ENCODE results near the gene TDRD3. TPM values are rescaled to one million over a fixed set of nuclear protein-coding genes. Genes with fewer than 3 reads are reported as not detected.

TDRD3 gene
- polyA plus RNA-seq, 1 of the 3 experiments (the other 2 are of a cell fraction) = 3.8 TPM

DNA sequence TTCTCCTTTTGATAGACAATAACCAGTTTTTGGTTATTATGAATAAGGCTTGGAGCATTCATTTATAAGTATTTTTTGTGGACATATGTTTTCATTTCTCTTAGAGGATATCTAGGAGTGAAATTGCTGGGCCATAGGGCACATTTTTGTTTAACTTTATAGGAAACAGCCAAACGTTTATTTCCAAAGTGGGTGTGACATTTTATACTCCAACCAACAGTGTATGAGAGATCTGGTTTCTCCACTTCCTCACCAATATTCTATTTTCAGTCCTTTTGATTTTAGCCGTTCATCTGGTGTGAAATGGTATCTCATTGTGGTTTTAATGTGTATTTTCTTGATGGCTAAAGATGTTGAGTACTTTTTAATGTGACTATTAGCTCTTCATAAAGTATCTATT lies 21.9 kb downstream of the TDRD3 start:
- Histone ChIP-seq H3K79me2 (ENCODE audit: insufficient read depth) (peaks cover 7% of the 10 kb centered on the region; the same call in 1 of the 2 replicates), H3K9me2 (no peaks in the 10 kb centered on the region), H3F3A (replicated peaks; ENCODE audit: insufficient read depth) (no peaks in the 10 kb centered on the region), H3K9ac (no peak overlapping the region), H3K36me3 (replicated peaks in 1 of 2; ENCODE audit: control insufficient read depth in 1 of 2, insufficient read depth in 2 of 2, low read length in 1 of 2) (no peaks in the 10 kb centered on the region), H3K4me1 (ENCODE audit: control insufficient read depth in 1 of 2, insufficient read depth in 2 of 2, low read depth in 1 of 2, low read length in 1 of 2) (no peaks in the 10 kb centered on the region; a peak in 1 of 4 replicates), H2AFZ (ENCODE audit: low read depth) (no peak overlapping the region), H3K4me2 (no peak overlapping the region), H3K4me3 (ENCODE audit: low read depth in 2 of 2, low read length in 1 of 2) (no peak overlapping the region), H3K27ac (ENCODE audit: low read depth in 2 of 2, low read length in 1 of 2) (no peak overlapping the region), H4K20me1 (ENCODE audit: insufficient read depth) (no peaks in the 10 kb centered on the region; the same call in 1 of the 2 replicates), H3K9me3 (no peaks in the 10 kb centered on the region), H3K27me3 (ENCODE audit: insufficient read depth) (no peaks in the 10 kb centered on the region)
- CTCF ChIA-PET = interaction anchor here (2.6 kb wide), 1 partner anchor 11 kb away, joined by 7 read pairs; no protein-coding TSS in a partner anchor
- WGBS (ENCODE audit: low lambda C conversion rate) = 76% methylated on average over 2 of the region's 2 CpGs
- TF ChIP-seq, protein P1, sequence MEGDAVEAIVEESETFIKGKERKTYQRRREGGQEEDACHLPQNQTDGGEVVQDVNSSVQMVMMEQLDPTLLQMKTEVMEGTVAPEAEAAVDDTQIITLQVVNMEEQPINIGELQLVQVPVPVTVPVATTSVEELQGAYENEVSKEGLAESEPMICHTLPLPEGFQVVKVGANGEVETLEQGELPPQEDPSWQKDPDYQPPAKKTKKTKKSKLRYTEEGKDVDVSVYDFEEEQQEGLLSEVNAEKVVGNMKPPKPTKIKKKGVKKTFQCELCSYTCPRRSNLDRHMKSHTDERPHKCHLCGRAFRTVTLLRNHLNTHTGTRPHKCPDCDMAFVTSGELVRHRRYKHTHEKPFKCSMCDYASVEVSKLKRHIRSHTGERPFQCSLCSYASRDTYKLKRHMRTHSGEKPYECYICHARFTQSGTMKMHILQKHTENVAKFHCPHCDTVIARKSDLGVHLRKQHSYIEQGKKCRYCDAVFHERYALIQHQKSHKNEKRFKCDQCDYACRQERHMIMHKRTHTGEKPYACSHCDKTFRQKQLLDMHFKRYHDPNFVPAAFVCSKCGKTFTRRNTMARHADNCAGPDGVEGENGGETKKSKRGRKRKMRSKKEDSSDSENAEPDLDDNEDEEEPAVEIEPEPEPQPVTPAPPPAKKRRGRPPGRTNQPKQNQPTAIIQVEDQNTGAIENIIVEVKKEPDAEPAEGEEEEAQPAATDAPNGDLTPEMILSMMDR (IDR thresholded peaks at IDR 0.05) = no peak
- TF ChIP-seq, protein P2, sequence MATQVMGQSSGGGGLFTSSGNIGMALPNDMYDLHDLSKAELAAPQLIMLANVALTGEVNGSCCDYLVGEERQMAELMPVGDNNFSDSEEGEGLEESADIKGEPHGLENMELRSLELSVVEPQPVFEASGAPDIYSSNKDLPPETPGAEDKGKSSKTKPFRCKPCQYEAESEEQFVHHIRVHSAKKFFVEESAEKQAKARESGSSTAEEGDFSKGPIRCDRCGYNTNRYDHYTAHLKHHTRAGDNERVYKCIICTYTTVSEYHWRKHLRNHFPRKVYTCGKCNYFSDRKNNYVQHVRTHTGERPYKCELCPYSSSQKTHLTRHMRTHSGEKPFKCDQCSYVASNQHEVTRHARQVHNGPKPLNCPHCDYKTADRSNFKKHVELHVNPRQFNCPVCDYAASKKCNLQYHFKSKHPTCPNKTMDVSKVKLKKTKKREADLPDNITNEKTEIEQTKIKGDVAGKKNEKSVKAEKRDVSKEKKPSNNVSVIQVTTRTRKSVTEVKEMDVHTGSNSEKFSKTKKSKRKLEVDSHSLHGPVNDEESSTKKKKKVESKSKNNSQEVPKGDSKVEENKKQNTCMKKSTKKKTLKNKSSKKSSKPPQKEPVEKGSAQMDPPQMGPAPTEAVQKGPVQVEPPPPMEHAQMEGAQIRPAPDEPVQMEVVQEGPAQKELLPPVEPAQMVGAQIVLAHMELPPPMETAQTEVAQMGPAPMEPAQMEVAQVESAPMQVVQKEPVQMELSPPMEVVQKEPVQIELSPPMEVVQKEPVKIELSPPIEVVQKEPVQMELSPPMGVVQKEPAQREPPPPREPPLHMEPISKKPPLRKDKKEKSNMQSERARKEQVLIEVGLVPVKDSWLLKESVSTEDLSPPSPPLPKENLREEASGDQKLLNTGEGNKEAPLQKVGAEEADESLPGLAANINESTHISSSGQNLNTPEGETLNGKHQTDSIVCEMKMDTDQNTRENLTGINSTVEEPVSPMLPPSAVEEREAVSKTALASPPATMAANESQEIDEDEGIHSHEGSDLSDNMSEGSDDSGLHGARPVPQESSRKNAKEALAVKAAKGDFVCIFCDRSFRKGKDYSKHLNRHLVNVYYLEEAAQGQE (IDR thresholded peaks at IDR 0.05; ENCODE audit: low read depth, low read length) = no peak
- no peak for TF ChIP-seq TEAD4 (IDR thresholded peaks at IDR 0.05; ENCODE audit: borderline replicate concordance, insufficient read depth)
- POLR2A ChIA-PET = no interaction called here
- no peak for DNase-seq

DNA sequence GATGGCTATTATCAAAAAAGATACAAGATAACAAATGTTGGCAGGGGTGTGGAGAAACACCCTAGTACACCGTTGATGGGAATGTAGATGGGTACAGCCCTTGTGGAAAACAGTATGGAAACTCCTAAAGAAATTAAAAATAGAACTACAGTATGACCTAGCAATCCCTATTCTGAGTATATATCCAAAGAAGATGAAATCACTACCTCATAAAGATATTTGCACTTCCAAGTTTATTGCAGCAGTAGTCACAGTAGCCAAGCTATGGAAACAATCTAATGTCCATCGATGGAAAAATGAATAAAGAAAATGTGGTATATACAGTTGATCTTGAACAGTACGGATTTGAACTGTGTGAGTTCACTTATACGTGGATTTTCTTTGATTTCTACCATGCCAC lies 28.3 kb downstream of the TDRD3 start:
- CTCF ChIA-PET = interaction anchor here (1.3 kb wide), 1 partner anchor 29 kb away, joined by 4 read pairs; the partner anchor contains the start of gene TDRD3
- POLR2A ChIA-PET = no interaction called here
- TF ChIP-seq EP300 (IDR thresholded peaks at IDR 0.05; ENCODE audit: borderline replicate concordance in 1 of 2, low read depth in 1 of 2, low read length in 1 of 2) = no peak
- no peak for TF ChIP-seq RFX5 (IDR thresholded peaks at IDR 0.05; ENCODE audit: low read length)
- TF ChIP-seq EZH2phosphoT487 (IDR thresholded peaks at IDR 0.05; ENCODE audit: borderline replicate concordance, low read depth) = no peak
- TF ChIP-seq GABPA (IDR thresholded peaks at IDR 0.05; ENCODE audit: low read depth) = no peak
- no peak for TF ChIP-seq FOXM1 (IDR thresholded peaks at IDR 0.05; ENCODE audit: low read depth)
- TF ChIP-seq, protein P2 (IDR thresholded peaks at IDR 0.05; ENCODE audit: low read depth, low read length) = no peak
- TF ChIP-seq RCOR1 (IDR thresholded peaks at IDR 0.05; ENCODE audit: low read length) = no peak
- TF ChIP-seq FOXJ3 (CRISPR knock-in tag; IDR thresholded peaks at IDR 0.05) = no peak
- no peak for TF ChIP-seq RXRA (IDR thresholded peaks at IDR 0.05; ENCODE audit: borderline replicate concordance, low read depth)
- no peak for TF ChIP-seq FOSL2 (IDR thresholded peaks at IDR 0.05; ENCODE audit: borderline replicate concordance, low read depth)
- TF ChIP-seq ELF1 (IDR thresholded peaks at IDR 0.05) = no peak
- no peak for TF ChIP-seq YY1 (IDR thresholded peaks at IDR 0.05; ENCODE audit: low read depth)
- TF ChIP-seq, protein P3, sequence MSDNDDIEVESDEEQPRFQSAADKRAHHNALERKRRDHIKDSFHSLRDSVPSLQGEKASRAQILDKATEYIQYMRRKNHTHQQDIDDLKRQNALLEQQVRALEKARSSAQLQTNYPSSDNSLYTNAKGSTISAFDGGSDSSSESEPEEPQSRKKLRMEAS (IDR thresholded peaks at IDR 0.05; ENCODE audit: low read depth) = no peak
- TF ChIP-seq JUND (IDR thresholded peaks at IDR 0.05) = no peak
- no peak for TF ChIP-seq TAF1 (IDR thresholded peaks at IDR 0.05; ENCODE audit: borderline replicate concordance, low read depth, low read length)
- no peak for TF ChIP-seq NRF1 (IDR thresholded peaks at IDR 0.05; ENCODE audit: low read depth, low read length)

More for the DNA sequence above, 28.3 kb downstream of the TDRD3 start:
- Histone ChIP-seq H3K27ac (ENCODE audit: low read depth in 2 of 2, low read length in 1 of 2) (no peak overlapping the region), H3K9ac (no peak overlapping the region), H3K36me3 (replicated peaks in 1 of 2; ENCODE audit: control insufficient read depth in 1 of 2, insufficient read depth in 2 of 2, low read length in 1 of 2) (no peaks in the 10 kb centered on the region), H3K9me3 (no peaks in the 10 kb centered on the region), H3K27me3 (ENCODE audit: insufficient read depth) (no peaks in the 10 kb centered on the region), H2AFZ (ENCODE audit: low read depth) (no peak overlapping the region), H3K9me2 (no peaks in the 10 kb centered on the region), H3K4me3 (ENCODE audit: low read depth in 2 of 2, low read length in 1 of 2) (no peak overlapping the region), H3K4me2 (no peak overlapping the region), H3F3A (replicated peaks; ENCODE audit: insufficient read depth) (no peaks in the 10 kb centered on the region), H4K20me1 (ENCODE audit: insufficient read depth) (no peaks in the 10 kb centered on the region; the same call in 1 of the 2 replicates), H3K4me1 (ENCODE audit: control insufficient read depth in 1 of 2, insufficient read depth in 2 of 2, low read depth in 1 of 2, low read length in 1 of 2) (no peaks in the 10 kb centered on the region; a peak in 2 of 4 replicates), H3K79me2 (ENCODE audit: insufficient read depth) (no peaks in the 10 kb centered on the region)
- DNase-seq = no peak
- WGBS (ENCODE audit: low lambda C conversion rate) = 97% methylated on average over 4 of the region's 4 CpGs
